Epidermal melanocyte (primary cell): Measurements from ENCODE around the gene KRT31.
"Not testable (repeated sequence)": the region's sequence is repeated elsewhere in the genome, so short reads cannot be mapped to it uniquely, and the experiment has no call there.

Experiments
- DNase-seq: peaks from one replicate; pipeline ENCODE4 v3.0.0; 2011; ENCODE audit warnings: low spot score; ENCODE audit not compliant: insufficient read length

KRT31 gene

GRCh38 chr17:41417576-41418015, 20.2 kb upstream of the KRT31 start:
- no peak for DNase-seq

GRCh38 chr17:41417127-41417526, 19.7 kb upstream of the KRT31 start:
- DNase-seq: no peak

- no peak for DNase-seq
Measured at GRCh38 chr17:41416479-41416878, 19.1 kb upstream of the KRT31 start.

GRCh38 chr17:41415833-41416335, 18.5 kb upstream of the KRT31 start:
- no peak for DNase-seq

GRCh38 chr17:41415411-41415810, 18.0 kb upstream of the KRT31 start:
- no peak for DNase-seq

GRCh38 chr17:41413982-41414381, 16.6 kb upstream of the KRT31 start:
- DNase-seq: no peak

GRCh38 chr17:41413353-41413957, 16.0 kb upstream of the KRT31 start:
- DNase-seq: no peak

GRCh38 chr17:41411072-41411840, 13.8 kb upstream of the KRT31 start:
- no peak for DNase-seq

GRCh38 chr17:41407226-41407625, 9.8 kb upstream of the KRT31 start:
- no peak for DNase-seq

- DNase-seq: no peak
Measured at GRCh38 chr17:41406205-41406604, 8.8 kb upstream of the KRT31 start.

GRCh38 chr17:41404024-41404671, 6.7 kb upstream of the KRT31 start:
- DNase-seq: no peak

- no peak for DNase-seq
Measured at GRCh38 chr17:41403404-41404023, 6.1 kb upstream of the KRT31 start.

- no peak for DNase-seq
Measured at GRCh38 chr17:41402161-41402560, 4.8 kb upstream of the KRT31 start.

- DNase-seq: no peak
Measured at GRCh38 chr17:41396340-41396739, 1.1 kb downstream of the KRT31 start.

- no peak for DNase-seq
Measured at GRCh38 chr17:41395611-41396010, 1.8 kb downstream of the KRT31 start.

GRCh38 chr17:41395044-41395443, 2.4 kb downstream of the KRT31 start:
- DNase-seq: not testable (repeated sequence)

- DNase-seq: no peak
Measured at GRCh38 chr17:41394254-41394996, 3.0 kb downstream of the KRT31 start.

- no peak for DNase-seq
Measured at GRCh38 chr17:41393826-41394225, 3.6 kb downstream of the KRT31 start.

GRCh38 chr17:41393294-41393693, 4.1 kb downstream of the KRT31 start:
- no peak for DNase-seq

GRCh38 chr17:41392278-41392677, 5.1 kb downstream of the KRT31 start:
- DNase-seq: no peak

- no peak for DNase-seq
Measured at GRCh38 chr17:41391535-41391934, 5.9 kb downstream of the KRT31 start.
